Brain microvascular endothelial cell (primary cell): ENCODE data around the gene PCDH10.

Experiments used
- DNase-seq: peaks from one replicate; pipeline ENCODE4 v3.0.0-alpha.2; 2020
- H3K27ac ChIP-seq: fragments of 250-450 bp; sonication (Bioruptor Pico); 2 replicates; pipeline ENCODE4 v1.5.1; 2020; ENCODE audit warnings: mild to moderate bottlenecking, moderate library complexity
- H3K27me3 ChIP-seq: fragments of 250-450 bp; sonication (Bioruptor Pico); replicated peaks from 2 replicates; pipeline ENCODE4 v1.5.1; 2020; ENCODE audit warnings: mild to moderate bottlenecking
- H3K36me3 ChIP-seq: fragments of 250-450 bp; sonication (Bioruptor Pico); replicated peaks from 2 replicates; pipeline ENCODE4 v1.5.1; 2020; ENCODE audit warnings: mild to moderate bottlenecking
- H3K4me3 ChIP-seq: 2 replicates; pipeline ENCODE4 v1.5.1; 2011; ENCODE audit warnings: low read depth, mild to moderate bottlenecking, control low read depth, low read length, moderate library complexity
- in situ Hi-C: cut with HindIII; loops from 2 replicates; pipeline ENCODE4 v1.10.0; 2017; ENCODE audit warnings: low sequenced_read_pairs, low pct_ligation_motif_present
- TF ChIP-seq, protein P1 (sequence below): IDR thresholded peaks from 2 replicates; pipeline ENCODE4 v1.5.1; 2011; ENCODE audit warnings: low read depth, mild to moderate bottlenecking, moderate library complexity, low read length, control low read depth, inconsistent platforms; ENCODE audit errors: missing control alignments

PCDH10 gene

DNA sequence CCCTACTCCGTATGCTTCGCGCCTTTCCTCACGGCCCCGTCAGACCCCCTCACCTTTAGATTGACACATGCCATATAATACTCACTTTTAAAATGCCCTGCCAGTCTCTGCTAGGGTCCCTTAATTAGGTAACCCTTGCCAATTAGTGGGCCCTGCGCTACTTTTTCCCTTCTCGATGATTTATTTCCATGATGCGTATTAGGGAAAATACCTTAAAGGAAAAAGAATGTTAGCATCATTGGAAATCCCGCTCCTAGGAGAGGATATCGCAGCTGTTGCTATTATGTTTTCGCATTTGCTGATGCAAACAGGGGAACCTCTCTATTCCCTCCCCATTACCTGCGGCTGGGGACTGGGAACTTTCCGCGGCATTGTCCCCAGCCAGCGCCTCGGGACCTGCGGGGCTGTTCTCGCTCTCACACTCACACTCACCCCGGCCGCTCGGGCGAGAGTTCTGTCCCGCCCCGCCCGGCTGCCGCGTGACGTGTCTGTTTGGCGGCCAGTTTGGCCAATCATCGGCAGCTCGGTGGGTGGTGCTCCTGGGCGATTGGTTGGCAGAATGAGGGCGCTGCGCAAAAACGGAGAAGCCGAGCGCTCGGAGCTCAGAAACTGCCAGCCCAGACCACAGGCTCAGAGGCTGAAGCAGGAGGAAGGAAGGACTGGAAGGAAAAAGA, at the start of gene PCDH10:
Gene PCDH10 (plus strand): TSS at position 605 of the 674 bp plus-strand sequence. CDS start 847 bp downstream, outside the sequence.
- DNase-seq = peak; percentile 96
- no peaks in the 10 kb centered on the region for H3K27me3 ChIP-seq
- H3K36me3 ChIP-seq = no peaks in the 10 kb centered on the region
- no peak within 1 kb of the TSS for H3K27ac ChIP-seq
- peak within 1 kb of the TSS; percentile 71 for H3K4me3 ChIP-seq
- TF ChIP-seq, protein P1, sequence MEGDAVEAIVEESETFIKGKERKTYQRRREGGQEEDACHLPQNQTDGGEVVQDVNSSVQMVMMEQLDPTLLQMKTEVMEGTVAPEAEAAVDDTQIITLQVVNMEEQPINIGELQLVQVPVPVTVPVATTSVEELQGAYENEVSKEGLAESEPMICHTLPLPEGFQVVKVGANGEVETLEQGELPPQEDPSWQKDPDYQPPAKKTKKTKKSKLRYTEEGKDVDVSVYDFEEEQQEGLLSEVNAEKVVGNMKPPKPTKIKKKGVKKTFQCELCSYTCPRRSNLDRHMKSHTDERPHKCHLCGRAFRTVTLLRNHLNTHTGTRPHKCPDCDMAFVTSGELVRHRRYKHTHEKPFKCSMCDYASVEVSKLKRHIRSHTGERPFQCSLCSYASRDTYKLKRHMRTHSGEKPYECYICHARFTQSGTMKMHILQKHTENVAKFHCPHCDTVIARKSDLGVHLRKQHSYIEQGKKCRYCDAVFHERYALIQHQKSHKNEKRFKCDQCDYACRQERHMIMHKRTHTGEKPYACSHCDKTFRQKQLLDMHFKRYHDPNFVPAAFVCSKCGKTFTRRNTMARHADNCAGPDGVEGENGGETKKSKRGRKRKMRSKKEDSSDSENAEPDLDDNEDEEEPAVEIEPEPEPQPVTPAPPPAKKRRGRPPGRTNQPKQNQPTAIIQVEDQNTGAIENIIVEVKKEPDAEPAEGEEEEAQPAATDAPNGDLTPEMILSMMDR = no peak
- in situ Hi-C loops = no loop called here

- Histone ChIP-seq H3K4me3 (no peak overlapping the region), H3K27ac (no peak overlapping the region), H3K36me3 (no peaks in the 10 kb centered on the region), H3K27me3 (no peaks in the 10 kb centered on the region)
- no peak for DNase-seq
- TF ChIP-seq, protein P1 = no peak
- in situ Hi-C loops = no loop called here
Measured at GRCh38 chr4:133102043-133102442, 47.1 kb upstream of the PCDH10 start.

DNA sequence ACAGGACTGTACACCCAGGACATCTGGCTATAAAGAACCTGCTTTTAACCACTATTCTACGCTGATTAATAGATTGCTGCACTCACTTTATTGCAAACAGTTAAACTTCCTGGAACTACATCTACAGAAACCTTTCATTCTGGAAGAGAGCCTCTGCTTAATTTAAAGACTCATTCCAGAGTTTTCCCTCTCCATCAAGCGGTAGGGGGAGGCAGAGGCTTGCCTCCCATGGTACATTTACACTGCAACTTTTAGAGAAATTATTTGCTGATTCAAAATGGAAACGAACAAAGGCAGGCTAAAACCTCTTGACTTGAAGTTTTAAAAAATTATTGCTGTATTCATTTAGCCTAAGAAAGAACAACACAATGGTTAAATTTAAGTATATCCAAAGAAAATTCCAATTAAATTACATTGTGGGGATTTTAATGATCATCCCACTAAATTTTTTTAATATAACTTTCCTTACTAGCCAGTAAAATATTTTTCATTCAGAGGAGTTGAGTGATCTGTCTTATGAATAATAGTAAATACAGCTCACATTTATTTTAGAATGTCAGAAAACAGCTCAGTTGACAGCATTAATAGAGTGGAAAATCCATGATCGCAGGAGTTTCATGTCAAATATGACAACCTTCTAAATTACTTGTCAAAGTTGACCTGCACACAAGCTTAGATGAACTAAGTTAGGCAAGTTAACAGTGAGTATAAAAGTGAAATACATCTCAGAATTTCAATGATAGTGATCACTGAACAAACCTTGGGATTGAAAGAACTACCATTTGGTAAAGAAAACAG, 46.3 kb upstream of the PCDH10 start:
- TF ChIP-seq, protein P1 = peak; percentile 22
- no peaks in the 10 kb centered on the region for H3K27me3 ChIP-seq
- DNase-seq = no peak
- in situ Hi-C loops = no loop called here
- H3K27ac ChIP-seq = no peak overlapping the region
- no peaks in the 10 kb centered on the region for H3K36me3 ChIP-seq
- no peak overlapping the region for H3K4me3 ChIP-seq

- TF ChIP-seq, protein P1 = no peak
- Histone ChIP-seq H3K27ac (no peak overlapping the region), H3K36me3 (no peaks in the 10 kb centered on the region), H3K27me3 (no peaks in the 10 kb centered on the region), H3K4me3 (no peak overlapping the region)
- DNase-seq = no peak
- in situ Hi-C loops = no loop called here
Measured at GRCh38 chr4:133112641-133113040, 36.5 kb upstream of the PCDH10 start.

DNA sequence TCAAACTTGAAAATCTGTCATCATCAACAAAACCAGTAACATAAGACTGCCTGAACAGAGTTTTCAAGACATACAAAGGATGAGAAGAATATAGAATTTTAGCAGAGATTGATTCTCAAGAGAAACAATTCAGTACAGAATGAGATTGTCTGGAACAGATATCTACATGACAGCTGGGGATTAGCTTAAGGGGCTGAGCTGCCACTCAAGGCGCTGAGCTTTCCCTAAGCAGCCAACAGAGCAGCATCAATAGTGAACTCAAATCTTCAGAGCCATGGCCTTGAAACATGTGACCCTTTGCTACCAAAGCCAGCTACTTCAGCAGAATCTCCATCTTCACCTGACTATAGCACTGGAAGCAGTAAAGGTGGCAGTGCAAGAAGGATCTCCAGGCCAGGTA, 24.3 kb upstream of the PCDH10 start:
- Histone ChIP-seq H3K36me3 (no peaks in the 10 kb centered on the region), H3K4me3 (no peak overlapping the region), H3K27ac (no peak overlapping the region), H3K27me3 (no peaks in the 10 kb centered on the region)
- no peak for DNase-seq
- in situ Hi-C loops = no loop called here
- TF ChIP-seq, protein P1 = no peak

GRCh38 chr4:133127500-133127899, 21.6 kb upstream of the PCDH10 start:
- Histone ChIP-seq H3K36me3 (no peaks in the 10 kb centered on the region), H3K27ac (no peak overlapping the region), H3K27me3 (no peaks in the 10 kb centered on the region), H3K4me3 (no peak overlapping the region)
- TF ChIP-seq, protein P1 = no peak
- in situ Hi-C loops = no loop called here
- no peak for DNase-seq
